Thoracic aorta (tissue), 2 donors: ENCODE results near the gene DNAH11. TPM values are rescaled to one million over a fixed set of nuclear protein-coding genes. Genes with fewer than 3 reads are reported as not detected.

ENCODE experiments used
- ATAC-seq: fragments of 150-250 bp; one replicate; pipeline ENCODE4 v1.8.0; 2017; ENCODE audit warnings: low read depth; ENCODE audit not compliant: insufficient number of reproducible peaks, low FRiP score
- DNase-seq: peaks from one replicate; pipeline ENCODE4 v3.0.0-alpha.2; 2020; ENCODE audit warnings: low spot score
- H3K27ac ChIP-seq, 2 donors: fragments of 200-600 bp; sonication (generic); 1 replicate in 1 of 2; 2 replicates in 1 of 2; pipeline ENCODE4 v1.5.1; 2016; ENCODE audit warnings: mild to moderate bottlenecking in 2 of 2, moderate library complexity in 2 of 2
- H3K27me3 ChIP-seq: fragments of 200-600 bp; sonication (generic); replicated peaks from 2 replicates; pipeline ENCODE4 v1.6.0; 2016; ENCODE audit warnings: mild to moderate bottlenecking; ENCODE audit not compliant: insufficient read depth
- H3K36me3 ChIP-seq: fragments of 200-600 bp; sonication (generic); one replicate; pipeline ENCODE4 v1.5.1; 2016
- H3K4me1 ChIP-seq, 2 donors: fragments of 200-600 bp; sonication (generic); 1 replicate in 1 of 2; 2 replicates in 1 of 2; pipeline versions ENCODE4 v1.5.1 to v1.6.0; 2016; ENCODE audit warnings: low read depth in 2 of 2, mild to moderate bottlenecking in 1 of 2; ENCODE audit not compliant: control insufficient read depth in 1 of 2
- H3K4me3 ChIP-seq: fragments of 200-600 bp; sonication (generic); 2 replicates; pipeline ENCODE4 v1.5.1; 2016; ENCODE audit warnings: mild to moderate bottlenecking
- H3K9me3 ChIP-seq: fragments of 200-600 bp; sonication (generic); 2 replicates; pipeline ENCODE4 v1.5.1; 2016
- CTCF ChIP-seq: fragments of 200-600 bp; sonication (generic); IDR thresholded peaks from one replicate; pipeline ENCODE4 v1.5.1; 2019; ENCODE audit warnings: antibody characterized with exemption
- total RNA-seq, 2 donors: library from RNA; depleted of rRNA; stranded (reverse); fragments of >200 nt; gene quantifications; one replicate each; pipeline versions ENCODE4 v1.1.0 to v1.2.3, GENCODE V29; 2016

The DNAH11 gene
- total RNA-seq, 2 donors from 2014 or later, result 1.9 to 16.2 TPM

- Histone ChIP-seq H3K36me3 (no peaks in the 10 kb centered on the region), H3K9me3 (no peaks in the 10 kb centered on the region), H3K4me1 (no peaks in the 10 kb centered on the region), H3K27ac (peak overlapping the region in 1 of 2 donors; percentile 43), H3K4me3 (no peak overlapping the region), H3K27me3 (no peaks in the 10 kb centered on the region)
- peak; percentile 76 for ATAC-seq
- peak; percentile 21 for DNase-seq
- TF ChIP-seq CTCF, result no peak
Measured at GRCh38 chr7:21617916-21618390, 75.1 kb downstream of the DNAH11 start.

GRCh38 chr7:21618706-21619105 lies 75.9 kb downstream of the DNAH11 start:
- Histone ChIP-seq H3K27ac (peak overlapping the region in 1 of 2 donors; percentile 43), H3K9me3 (no peaks in the 10 kb centered on the region), H3K27me3 (no peaks in the 10 kb centered on the region), H3K4me3 (no peak overlapping the region), H3K4me1 (no peaks in the 10 kb centered on the region), H3K36me3 (no peaks in the 10 kb centered on the region)
- no peak for TF ChIP-seq CTCF
- ATAC-seq (no peak), DNase-seq (no peak)

- no peaks in the 10 kb centered on the region for H3K4me1 ChIP-seq
- no peaks in the 10 kb centered on the region for H3K36me3 ChIP-seq
- H3K9me3 ChIP-seq, result no peaks in the 10 kb centered on the region
- no peak for DNase-seq
- no peak for TF ChIP-seq CTCF
- H3K27ac ChIP-seq, result no peak overlapping the region
- no peaks in the 10 kb centered on the region for H3K27me3 ChIP-seq
- no peak overlapping the region for H3K4me3 ChIP-seq
- ATAC-seq, result no peak
Measured at GRCh38 chr7:21620054-21620453, 77.2 kb downstream of the DNAH11 start.

- ATAC-seq, result no peak
- H3K27ac ChIP-seq, result no peak overlapping the region
- no peaks in the 10 kb centered on the region for H3K9me3 ChIP-seq
- H3K27me3 ChIP-seq, result no peaks in the 10 kb centered on the region
- no peaks in the 10 kb centered on the region for H3K4me1 ChIP-seq
- H3K36me3 ChIP-seq, result no peaks in the 10 kb centered on the region
- no peak for DNase-seq
- no peak for TF ChIP-seq CTCF
- H3K4me3 ChIP-seq, result no peak overlapping the region
Measured at GRCh38 chr7:21624320-21624719, 81.5 kb downstream of the DNAH11 start.

GRCh38 chr7:21636694-21637093 lies 93.9 kb downstream of the DNAH11 start:
- no peak overlapping the region for H3K4me3 ChIP-seq
- TF ChIP-seq CTCF, result no peak
- DNase-seq, result no peak
- no peak overlapping the region for H3K27ac ChIP-seq
- no peaks in the 10 kb centered on the region for H3K9me3 ChIP-seq
- H3K4me1 ChIP-seq, result no peaks in the 10 kb centered on the region
- H3K27me3 ChIP-seq, result no peaks in the 10 kb centered on the region
- no peak for ATAC-seq
- no peaks in the 10 kb centered on the region for H3K36me3 ChIP-seq
